HG02884 (cell line): ENCODE measurements around the gene CCNK.

ENCODE experiments used
- ATAC-seq: cut with Tn5 transposase; IDR thresholded peaks from one replicate; pipeline ENCODE4 v1.9.1; 2021; ENCODE audit warnings: mild to moderate bottlenecking, moderate library complexity; ENCODE audit not compliant: unreplicated experiment

The CCNK gene

GRCh38 chr14:99505089-99505488, 23.9 kb downstream of the CCNK start:
- no peak for ATAC-seq

- ATAC-seq: no peak
Observed at GRCh38 chr14:99506276-99506675, 25.1 kb downstream of the CCNK start.

GRCh38 chr14:99507860-99508640, 26.8 kb downstream of the CCNK start:
- no peak for ATAC-seq

- no peak for ATAC-seq
Observed at GRCh38 chr14:99508896-99509629, 27.9 kb downstream of the CCNK start.

GRCh38 chr14:99509871-99510555, 28.8 kb downstream of the CCNK start:
- no peak for ATAC-seq

- no peak for ATAC-seq
Observed at GRCh38 chr14:99510556-99511139, 29.4 kb downstream of the CCNK start.

GRCh38 chr14:99511421-99512109, 30.4 kb downstream of the CCNK start:
- ATAC-seq: no peak

- no peak for ATAC-seq
Observed at GRCh38 chr14:99512110-99512449, 30.9 kb downstream of the CCNK start.

GRCh38 chr14:99512571-99513182, 31.5 kb downstream of the CCNK start:
- no peak for ATAC-seq

- no peak for ATAC-seq
Observed at GRCh38 chr14:99513183-99513694, 32.0 kb downstream of the CCNK start.

- no peak for ATAC-seq
Observed at GRCh38 chr14:99513946-99514551, 32.8 kb downstream of the CCNK start.

GRCh38 chr14:99514552-99515300, 33.5 kb downstream of the CCNK start:
- no peak for ATAC-seq

- no peak for ATAC-seq
Observed at GRCh38 chr14:99515301-99516155, 34.3 kb downstream of the CCNK start.

- no peak for ATAC-seq
Observed at GRCh38 chr14:99516156-99516870, 35.1 kb downstream of the CCNK start.

GRCh38 chr14:99516871-99517642, 35.8 kb downstream of the CCNK start:
- no peak for ATAC-seq

GRCh38 chr14:99517643-99518381, 36.6 kb downstream of the CCNK start:
- ATAC-seq: no peak
